ENCODE measurements around the gene RSKR.
A peak's percentile ranks its signal among the peaks of the same experiment; 100 is the strongest.
"Not testable (repeated sequence)": the region's sequence is repeated elsewhere in the genome, so short reads cannot be mapped to it uniquely, and the experiment has no call there.

The RSKR gene

DNA sequence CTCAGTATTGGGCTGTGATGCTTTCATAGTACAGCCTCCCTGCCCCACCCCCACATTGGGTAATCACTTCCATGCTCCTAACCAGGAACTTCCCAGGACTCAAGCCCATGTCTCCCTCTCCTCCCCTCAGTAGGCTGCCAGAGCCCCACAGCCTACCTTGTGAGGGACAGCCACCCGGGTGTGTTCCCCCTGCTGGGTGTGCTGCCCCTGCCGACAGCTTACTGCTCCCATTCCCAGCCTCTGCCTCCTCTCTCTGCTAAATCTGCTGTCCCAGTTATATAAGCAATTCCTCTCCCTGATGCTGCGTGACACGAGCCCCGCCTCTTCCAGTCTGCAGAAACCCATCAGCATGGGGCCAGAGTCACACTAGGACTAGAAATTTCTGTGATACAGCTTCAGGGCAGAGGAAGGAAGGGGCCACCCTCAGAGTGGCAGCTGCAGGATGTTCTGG lies at the start of gene RSKR:
Gene RSKR (minus strand): TSS at position 255 of the 451 bp plus-strand sequence. CDS start 24 bp downstream, at position 231.
- DNase-seq: no peak

DNA sequence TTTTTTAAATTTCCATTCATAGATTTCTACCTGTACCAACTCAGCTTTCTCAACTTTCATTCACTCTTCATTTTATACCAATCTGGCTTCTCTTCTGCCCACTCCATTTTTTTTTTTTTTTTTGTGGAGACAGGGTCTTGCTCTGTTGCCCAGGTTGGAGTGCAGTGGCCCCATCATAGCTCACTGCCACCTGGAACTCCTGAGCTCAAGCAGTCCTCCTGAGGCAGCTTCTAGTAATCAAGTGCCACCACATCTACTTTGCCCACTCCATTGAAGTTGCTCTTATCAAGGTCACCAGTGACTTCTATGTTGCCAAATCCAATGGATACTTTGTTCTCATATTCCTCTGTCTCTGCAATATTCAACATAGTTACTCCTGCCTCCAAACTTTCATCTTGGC lies 49.7 kb upstream of the RSKR start:
- DNase-seq: no peak

DNA sequence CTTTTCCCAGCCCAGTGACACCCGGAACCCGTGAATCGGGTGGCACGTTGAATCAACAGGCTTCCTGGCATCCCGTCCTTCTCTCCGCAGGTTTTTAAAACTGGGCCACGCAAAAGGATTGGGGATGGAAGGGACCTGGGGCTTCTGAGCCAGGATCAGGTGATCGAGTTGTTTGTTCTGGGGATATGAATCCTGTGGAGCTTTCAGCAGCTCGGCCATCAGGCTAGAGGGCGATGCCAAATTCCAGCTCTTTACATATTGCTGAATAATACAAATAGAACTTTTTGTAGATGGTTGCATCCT lies 48.5 kb upstream of the RSKR start:
- DNase-seq: no peak

GRCh38 chr17:28661635-28662526 lies 47.9 kb upstream of the RSKR start, which contains the start of the genes SDF2 and SUPT6H:
TSS of gene SDF2 (minus strand) at chr17:28661906. CDS start at chr17:28661876, 30 bp downstream.
TSS of gene SUPT6H (plus strand) at chr17:28662205. CDS start at chr17:28673402, 11,197 bp downstream.
- peak; percentile 99 for DNase-seq

DNA sequence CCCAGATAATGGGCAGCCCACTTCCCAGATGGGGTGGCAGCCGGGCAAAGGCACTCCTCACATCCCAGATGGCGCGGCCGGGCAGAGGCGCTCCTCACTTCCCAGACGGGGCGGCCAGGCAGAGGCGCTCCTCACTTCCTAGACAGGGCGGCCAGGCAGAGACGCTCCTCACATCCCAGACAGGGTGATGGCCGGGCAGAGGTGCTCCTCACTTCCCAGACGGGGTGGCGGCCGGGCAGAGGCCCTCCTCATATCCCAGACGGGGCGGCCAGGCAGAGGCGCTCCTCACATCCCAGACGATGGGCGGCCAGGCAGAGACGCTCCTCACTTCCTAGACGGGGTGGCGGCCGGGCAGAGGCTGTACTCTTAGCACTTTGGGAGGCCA lies 45.5 kb upstream of the RSKR start:
- DNase-seq: not testable (repeated sequence)

- not testable (repeated sequence) for DNase-seq
Measured at GRCh38 chr17:28658766-28659496, 44.9 kb upstream of the RSKR start.

GRCh38 chr17:28658342-28658741 lies 44.4 kb upstream of the RSKR start:
- DNase-seq: not testable (repeated sequence)

DNA sequence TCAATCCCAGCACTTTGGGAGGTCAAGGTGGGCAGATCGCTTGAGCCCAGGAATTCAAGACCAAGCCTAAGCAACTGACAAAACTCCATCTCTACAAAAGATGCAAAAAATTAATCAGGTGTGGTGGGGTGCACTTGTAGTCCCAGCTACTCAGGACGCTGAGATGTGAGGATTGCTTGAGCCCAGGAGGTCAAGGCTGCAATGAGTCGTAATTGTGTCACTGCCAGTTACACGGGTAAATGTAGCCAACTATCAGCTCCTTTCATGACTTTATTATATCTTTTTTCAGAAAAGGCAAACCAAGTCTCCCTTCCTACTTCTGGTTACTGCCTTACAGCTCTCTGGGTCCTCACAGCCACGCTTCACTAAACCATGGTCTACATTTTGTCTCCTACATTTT lies 43.8 kb upstream of the RSKR start:
- no peak for DNase-seq

DNA sequence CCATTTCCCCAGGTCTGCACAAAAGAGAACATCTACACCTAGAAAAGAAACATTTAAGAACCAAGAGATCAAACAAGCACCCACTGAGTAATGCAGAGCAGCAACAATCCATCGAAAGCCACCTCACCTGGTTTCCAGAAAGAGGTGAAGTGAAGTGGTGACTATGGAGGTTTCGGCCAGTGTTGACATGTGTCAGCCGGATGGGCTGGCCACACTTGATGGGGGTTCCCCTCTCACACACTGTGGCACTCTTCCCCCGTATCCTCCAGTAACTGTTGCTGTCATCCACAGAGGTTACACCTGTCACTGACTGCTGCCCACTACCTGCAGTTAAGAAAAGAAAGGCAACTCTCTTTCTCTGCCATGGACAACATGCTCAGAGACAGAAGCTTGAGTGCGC lies 41.2 kb upstream of the RSKR start:
- DNase-seq: no peak

DNA sequence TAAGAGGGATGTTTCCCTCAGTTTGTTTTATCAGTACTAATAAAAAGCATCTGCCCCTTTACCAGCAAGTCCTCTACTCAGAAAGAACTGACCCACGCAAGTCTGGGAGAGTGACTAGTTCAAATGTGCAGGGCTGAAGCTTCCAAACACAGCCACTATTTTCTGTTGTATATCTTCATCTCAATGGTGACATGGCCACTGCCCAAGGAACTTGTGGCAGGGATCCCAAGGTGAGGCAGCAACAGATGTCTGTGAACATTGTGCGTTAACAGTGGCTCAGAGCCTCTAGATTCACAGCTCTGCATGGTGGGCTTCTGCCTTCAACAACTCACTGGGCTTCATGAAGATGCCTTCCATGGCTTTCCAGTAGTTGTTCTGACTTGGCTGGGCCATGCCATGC lies 34.7 kb upstream of the RSKR start:
- no peak for DNase-seq

GRCh38 chr17:28646039-28646754 lies 32.2 kb upstream of the RSKR start:
- no peak for DNase-seq

- no peak for DNase-seq
Measured at GRCh38 chr17:28645576-28645939, 31.6 kb upstream of the RSKR start.

GRCh38 chr17:28644787-28645575 lies 31.0 kb upstream of the RSKR start, which contains the start of gene BLTP2:
TSS of gene BLTP2 (minus strand) at chr17:28645158. CDS start at chr17:28645056, 102 bp downstream.
- peak; percentile 95 for DNase-seq

- DNase-seq: peak; percentile 47
Measured at GRCh38 chr17:28643983-28644786, 30.2 kb upstream of the RSKR start.

DNA sequence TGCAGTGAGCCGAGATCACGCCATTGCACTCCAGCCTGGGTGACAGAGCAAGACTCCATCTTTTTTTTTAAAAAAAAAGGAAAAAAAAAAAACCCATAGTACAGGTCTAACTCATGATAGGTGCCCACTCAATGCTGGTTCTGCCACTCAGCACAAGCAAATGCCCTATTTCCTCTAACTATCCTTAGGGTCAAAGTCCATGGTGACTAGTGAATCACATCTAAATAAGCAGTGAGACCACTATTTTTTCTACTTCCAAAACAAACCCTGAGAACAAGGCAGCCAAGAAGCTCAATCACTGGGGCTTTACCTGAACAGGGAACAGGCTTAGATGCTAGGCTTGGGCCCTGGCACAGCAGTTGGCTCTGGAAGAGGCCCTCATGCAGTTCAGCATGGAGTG lies 27.6 kb upstream of the RSKR start:
- DNase-seq: no peak

DNA sequence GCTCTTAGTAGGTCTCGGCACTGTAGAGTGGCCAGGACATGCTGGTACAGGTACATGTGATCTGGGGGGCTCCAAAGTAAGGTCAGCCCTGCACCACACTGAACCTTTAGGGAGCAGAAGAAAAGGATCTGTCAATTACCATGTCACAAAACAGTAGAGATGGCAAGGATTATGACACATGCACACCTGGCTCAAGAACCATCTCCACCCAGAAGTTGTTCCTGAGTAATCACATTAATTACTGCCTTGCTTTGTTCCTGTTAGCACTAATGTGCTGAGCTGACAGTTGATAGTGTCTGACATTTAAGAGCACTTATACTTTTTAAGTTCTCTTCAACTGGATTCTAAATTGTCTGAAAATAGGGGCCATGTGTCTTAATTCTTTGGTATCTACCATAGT lies 21.5 kb upstream of the RSKR start:
- DNase-seq: no peak

DNA sequence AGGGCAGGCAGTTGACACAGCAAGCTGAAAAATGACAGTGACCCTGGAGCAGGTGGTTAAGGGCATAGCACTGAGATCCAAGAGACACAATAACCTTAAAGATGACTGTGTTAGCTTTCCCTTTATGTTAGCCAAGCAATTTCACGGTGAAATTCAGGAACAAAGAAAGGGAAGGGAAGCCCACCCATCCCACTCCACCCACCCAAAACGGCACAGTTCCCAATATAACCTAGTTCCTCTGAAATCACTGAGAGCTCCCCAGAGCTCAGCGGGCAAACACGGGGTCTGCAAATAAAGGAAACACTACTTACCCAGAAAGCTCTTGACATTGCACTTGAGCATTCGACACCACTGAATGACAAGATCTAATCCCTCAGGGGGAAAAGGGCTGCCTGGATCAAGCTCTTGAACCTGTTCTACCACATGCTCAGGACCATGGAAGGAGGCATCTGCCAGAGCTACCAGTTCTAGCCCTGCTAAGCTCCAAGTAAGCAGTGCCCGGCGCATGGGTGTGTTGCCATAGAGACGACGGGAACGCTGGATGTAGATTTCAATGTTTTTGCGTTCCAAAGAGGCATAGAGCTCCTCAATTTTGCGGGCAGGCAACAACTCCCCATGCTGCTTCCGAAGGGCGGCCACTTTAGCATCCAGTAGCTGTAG lies 20.4 kb upstream of the RSKR start:
- no peak for DNase-seq

DNA sequence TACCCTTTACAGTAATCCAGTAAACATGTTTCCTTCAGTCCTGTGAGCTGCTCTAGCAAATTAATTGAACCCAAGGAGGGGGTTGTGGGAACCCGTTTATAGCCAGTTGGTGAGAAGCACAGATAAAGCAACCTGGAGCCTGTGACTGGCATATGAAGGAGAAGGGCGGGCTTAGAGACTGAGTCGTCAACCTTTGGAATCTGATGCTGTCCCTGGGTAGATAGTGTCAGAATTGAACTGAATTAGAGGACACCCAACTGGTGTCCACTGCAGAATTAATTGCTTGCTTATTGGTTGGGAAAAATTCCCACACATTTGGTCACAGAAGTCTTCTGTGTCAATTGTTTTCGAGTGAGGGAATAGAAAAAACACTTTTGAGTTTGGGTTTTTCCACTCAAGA lies 12.8 kb upstream of the RSKR start:
- no peak for DNase-seq

GRCh38 chr17:28624148-28624547 lies 10.2 kb upstream of the RSKR start:
- DNase-seq: no peak

DNA sequence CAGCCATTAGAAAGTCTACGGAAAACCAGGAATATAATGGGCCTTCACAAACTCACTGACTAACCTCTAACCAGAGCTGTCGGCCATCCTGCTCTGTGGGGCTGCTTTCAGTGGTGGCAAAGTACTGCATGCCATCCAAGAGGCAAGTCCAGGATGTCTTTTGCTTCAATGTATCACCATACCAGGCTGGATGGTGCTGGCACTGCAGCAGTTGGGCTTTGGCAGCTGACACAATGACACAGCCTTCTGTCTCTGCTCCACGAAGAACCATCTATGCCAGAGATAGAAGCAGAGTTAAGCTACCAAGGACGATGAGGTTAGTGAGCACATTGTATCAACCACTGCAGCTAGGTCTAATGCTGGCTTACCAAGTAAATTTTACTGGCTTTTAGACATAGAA lies 9.7 kb upstream of the RSKR start:
- DNase-seq: no peak

- DNase-seq: no peak
Measured at GRCh38 chr17:28622186-28622585, 8.2 kb upstream of the RSKR start.

Data from retina (tissue), 1 donor.